ENCODE measurements around the gene ASTN2.

The ASTN2 gene

DNA sequence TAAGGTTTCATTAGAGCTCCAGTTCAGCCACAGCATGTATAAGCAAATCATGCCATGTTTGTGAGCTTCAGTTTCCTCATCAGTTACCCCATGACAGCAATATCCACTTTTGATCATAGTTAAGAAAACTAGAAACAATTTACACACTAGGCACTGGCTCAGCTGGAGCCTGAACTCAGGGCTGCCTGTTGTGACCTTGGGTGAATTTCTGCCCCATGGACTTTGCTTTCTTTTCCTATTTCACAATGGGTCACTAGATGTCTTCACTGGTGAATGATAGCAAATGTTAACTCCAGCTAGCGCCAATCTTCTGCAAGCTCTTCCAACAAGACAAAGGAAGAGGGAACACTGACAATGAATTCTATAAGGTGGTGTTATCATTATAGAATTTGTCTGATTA, 961.1 kb downstream of the ASTN2 start:
- DNase-seq (ENCODE audit: low read depth), result no peak

DNA sequence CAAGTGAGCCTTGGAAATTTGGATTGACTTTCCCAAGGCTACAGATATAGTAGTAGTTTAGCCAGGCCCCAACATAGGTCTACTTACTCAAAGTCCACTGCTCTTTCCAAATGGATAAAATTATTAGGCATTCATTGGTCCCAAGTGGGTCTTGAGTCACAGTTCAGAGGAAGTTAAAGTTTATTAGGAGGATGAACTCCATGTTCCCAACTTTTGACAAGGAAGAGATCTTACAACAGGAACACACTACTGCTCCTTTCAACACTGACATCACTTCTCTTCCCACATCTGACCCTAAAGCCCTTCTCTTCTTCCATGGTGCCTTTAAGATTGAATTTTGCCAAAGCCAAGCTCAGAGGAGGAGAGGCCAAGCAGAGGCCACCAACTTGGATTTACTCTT, 962.2 kb downstream of the ASTN2 start:
- no peak for DNase-seq (ENCODE audit: low read depth)

DNA sequence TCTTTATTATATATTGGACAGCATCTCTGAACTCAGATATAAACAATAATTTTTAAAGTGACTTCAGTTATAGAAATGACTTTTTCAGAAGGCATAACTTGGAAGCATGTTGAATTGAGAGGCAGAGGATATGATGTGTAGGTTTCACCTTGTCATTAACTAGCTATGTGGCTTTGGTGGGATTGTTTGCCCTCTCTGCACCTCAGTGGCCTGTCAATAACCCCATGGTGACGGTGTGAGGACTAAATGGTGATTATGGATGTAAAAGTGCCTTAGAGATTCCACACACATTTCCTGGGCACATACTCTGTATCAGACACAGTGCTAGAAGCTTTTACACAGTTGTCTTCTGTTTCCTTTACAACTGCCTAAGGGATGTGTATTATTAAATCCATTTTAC, 962.6 kb downstream of the ASTN2 start:
- DNase-seq (ENCODE audit: low read depth), result no peak

DNA sequence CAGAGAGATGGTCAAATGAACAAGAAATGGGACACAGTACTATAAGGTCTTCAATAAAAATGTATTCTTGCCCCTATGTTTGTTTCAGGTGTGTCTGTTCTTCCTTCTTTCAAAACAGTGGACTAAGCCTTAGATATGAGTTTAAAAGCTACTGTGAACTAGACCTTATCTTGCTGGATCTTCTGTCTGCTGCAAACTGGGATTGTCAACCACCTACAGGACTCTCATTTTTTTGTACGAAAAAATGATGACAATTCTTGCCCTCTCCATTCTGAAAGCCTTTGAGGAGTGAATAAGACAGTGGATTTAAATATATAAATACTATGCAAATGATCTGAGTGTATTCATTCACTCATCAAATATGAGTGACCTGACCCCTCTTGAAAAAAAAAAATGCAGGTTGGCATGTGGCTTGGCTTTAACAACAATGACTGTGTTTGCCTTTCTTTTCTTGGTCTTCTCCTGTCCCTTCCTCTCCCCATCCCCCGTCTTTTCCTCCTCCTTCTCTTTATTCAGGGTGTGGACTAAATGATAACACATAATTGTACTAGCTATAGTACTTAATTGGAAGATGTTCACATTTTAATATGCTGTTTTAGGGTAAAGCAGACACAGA, 963.2 kb downstream of the ASTN2 start:
- DNase-seq (ENCODE audit: low read depth), result no peak

DNA sequence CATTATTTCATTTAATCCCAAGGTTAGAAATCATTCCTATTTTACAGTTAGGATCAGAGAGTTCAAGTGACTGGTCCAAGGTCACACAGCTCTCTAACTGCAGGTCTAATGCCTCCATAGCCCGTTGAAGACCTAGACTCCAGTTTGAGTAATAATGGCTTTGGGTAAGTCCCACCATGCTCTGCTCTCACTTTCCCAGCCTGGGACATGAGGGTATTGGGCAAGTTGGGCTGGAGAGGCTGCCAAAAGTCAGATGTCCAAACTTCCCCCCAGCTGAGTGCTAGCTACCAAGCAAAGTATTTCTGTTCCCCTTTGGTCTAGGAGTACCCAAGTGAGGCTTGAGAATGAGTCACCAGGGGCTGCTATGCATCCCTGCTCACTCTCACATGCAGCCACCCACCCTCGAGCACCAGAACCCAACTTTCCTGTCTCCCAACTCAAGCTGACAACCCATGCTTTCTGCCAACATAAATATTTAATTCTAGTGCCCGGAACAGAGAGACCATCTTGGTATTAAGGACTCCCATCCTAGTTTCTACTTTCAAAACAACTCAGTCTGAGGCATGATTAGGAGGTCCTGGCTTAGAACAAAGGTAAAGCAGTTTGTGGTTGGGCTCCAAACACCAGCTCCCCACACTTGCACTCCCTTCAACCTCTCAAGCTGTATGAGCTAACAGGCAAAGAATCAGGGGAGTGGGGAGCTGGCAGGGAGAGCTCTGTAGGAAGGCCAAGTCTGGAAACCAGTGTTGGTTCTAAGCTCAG, 964.3 kb downstream of the ASTN2 start:
- DNase-seq (ENCODE audit: low read depth), result no peak

DNA sequence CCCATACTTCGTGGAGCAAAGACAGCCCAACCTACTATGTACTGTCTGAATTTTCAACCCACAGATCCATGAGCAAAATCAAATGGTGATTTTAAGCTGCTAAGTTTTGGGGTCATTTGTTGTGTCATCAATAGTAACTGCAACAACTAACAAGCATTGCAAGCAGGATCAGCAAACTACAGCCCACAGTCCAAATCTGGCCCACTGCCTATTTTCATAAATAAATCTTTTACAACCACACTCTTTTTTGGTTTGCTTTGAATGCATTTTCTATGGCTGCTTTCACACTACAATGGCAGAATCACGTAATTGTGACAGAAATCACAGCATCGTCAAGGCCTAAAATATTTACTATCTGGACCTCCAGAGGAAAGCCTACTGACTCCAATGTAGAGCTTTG, 964.9 kb downstream of the ASTN2 start:
- DNase-seq (ENCODE audit: low read depth), result no peak

DNA sequence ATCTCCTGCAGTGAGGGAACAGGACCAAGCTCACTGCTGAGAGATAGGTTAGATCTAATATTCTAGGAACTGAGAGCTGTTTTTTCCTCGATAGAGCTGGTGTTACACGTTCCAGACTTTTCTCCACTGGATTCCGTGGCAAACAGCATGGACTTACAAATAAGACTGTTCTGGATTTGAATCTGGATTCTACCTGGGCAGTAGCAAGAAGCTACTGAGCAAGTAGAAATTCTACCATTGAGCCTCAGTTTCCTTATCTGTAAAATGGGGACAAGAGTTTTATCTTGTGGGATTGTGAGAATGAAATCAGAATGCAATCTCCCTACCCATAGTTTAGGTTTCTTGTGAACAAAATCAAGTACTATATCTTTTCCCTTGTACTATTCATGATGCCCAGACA, 966.4 kb downstream of the ASTN2 start:
- DNase-seq (ENCODE audit: low read depth), result no peak

DNA sequence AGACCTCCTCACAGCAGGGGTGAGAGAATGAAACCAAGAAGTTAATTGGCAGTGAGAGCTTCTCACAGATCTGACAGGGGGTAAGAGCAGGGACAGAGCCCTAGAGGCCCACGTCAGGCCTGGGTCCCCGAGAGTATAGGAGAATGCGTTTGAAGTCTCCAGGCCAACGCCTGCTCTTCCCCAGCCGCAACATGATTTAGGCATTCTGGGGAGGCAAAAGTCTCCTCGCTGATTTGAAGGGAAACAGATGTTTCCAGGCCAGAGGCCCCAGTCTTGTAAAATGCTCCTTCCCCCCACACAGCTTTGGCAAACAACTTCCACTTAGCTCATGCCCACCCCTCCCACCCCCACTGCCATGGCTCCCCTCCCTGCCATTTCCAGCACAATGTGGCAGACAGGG, 966.9 kb downstream of the ASTN2 start:
- DNase-seq (ENCODE audit: low read depth), result no peak

DNA sequence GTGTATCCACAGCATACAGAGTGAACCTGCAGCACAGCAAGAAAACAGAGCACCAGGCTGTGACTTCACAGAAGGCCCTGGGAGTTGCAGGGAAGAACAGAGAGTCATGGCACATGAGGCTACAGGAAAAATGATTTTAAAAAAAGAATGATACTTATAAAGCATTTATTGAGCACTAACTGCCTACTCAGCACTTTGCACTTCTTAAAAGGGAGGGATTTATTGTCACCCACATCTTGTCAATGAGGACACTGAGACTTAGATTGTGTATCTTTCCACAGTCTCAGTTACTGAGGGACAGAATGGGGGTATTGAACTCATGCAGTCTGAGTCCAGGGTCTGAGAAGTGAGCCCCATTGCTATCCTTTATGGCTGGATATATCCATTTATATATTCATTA, 972.3 kb downstream of the ASTN2 start:
- DNase-seq (ENCODE audit: low read depth), result no peak

DNA sequence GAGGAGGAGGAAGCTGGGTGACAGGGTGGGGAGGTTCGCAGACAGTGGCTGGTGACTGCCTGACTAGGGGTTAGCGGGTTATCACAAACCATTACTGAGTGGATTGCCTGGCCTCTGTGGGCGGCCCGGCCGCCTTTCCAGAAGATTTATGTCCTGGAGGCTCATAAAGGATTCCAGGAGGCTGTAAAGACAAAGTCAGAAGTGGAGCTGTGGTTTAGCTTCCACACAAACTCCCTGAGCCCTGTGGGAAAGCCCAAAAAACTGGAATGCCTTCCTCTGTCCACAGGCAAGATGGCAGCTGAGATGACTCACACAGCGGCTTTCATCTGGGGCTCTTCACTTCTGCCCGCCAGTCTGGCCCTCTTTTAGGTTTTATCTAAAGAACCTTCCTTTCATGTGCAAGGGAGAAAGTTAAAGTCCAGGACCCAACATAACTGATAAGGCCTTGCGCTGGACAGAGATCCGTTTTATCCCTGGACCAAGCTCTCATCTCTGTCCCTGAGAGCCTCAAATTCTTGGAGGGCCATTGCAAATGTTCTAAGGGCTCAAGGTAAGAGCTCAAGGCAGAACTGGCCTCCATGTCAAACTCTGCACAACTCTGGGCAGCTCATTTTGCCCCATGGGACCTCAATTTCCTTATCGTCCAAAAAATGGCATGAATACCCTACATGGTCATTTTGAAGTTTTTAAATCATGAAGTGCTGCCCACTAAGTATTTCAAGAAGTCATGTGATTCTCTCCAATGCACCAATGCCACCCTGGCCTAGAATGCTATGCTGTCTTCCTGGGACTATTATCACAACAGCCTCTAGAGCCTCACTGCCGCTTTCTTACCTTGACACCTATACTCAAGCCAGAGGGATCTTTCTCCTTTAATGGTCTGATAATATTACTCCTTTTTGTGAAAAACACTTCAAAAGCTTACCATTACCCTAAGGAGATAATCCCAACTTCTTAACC, 977.2 kb downstream of the ASTN2 start:
- DNase-seq (ENCODE audit: low read depth), result no peak

DNA sequence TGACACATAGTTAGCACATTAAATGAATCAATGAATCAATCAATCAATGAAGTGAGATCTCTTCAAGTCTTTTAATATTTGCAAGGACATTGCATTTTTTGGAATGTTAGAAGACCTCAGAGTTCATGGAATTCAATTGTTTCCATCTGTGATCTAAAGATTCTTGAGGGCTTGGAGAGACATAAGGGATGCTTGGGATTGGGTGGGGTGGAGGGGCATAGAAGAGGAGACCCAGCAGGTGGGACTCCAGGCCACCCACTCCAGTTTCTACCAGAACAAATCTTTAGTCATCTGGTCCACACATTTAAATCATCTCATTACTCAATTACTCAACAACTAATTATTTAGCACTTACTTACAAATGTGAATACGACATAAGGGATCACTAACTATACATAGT, 978.7 kb downstream of the ASTN2 start:
- DNase-seq (ENCODE audit: low read depth), result no peak

DNA sequence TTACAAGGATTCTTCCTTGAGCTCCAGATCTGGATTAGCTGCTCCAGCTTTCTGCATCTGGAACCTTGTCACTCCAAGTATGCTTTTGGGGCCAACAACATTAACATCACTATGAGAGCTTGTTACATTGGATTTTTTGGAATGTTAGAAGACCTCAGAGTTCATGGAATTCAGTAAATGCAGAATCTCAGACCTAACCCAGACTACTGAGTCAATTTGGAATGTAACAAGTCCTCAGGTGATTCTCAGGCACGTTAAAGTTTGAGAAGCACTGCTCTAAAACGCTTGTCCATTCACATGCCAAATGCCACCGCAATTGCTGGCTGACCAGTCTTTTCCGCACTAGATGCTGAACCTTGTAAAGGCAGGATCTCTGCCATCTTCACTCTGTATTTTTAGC, 979.2 kb downstream of the ASTN2 start:
- DNase-seq (ENCODE audit: low read depth), result no peak

DNA sequence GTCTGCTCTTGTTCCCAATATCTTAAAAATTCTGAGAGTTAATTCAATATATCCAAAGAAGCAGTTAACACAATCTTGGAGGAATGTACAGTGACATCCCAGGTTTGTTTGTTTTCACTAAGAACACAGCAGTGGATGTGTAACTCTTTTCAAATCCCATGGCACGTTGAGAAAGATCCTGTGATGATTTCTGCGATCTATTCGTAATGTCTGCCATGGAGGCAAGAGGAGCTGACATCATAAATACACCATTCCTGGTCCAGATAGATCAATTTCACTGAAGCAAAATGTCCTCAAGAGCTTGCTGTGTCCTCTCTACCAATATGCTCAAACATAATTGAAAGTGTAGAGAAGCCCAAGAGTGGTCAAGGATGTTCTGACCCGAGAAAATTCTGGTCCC, 980.5 kb downstream of the ASTN2 start:
- no peak for DNase-seq (ENCODE audit: low read depth)

DNA sequence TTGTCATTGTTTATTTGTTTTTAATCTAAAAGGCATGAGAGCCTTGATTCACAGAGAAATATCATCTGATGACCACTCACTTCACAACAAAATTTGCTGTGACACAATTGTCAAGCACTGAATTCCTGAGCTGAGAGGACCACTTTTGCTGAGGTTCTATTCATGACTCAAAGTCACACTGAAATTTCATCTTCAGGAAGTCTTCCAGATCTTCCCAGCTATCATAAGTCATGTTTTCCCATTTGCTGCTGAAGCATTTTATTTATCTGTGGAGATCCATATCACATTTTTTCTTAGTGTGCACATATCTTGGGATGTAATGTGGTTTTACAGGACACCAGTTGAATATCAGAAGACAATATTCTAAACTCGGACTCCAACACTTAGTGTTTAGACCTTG, 982.8 kb downstream of the ASTN2 start:
- DNase-seq (ENCODE audit: low read depth), result no peak

DNA sequence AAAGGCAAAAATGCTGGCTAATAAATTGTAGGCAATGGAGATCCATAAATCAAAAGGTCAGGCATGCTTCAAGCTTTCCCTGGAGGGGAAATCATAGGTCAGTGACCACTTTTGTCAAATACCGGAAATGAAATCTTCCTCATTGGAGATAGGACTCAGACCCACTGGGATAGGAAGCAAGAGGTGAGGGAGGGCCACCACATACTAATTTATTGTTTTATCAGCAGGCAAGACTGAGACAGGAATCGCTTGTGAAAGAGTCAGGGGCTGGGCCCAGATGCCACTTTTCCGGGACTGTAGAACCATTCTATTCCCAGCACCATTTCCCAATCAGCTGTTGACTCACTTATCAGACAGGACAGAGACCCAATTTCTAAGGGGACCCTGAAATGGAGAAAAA, 984.0 kb downstream of the ASTN2 start:
- DNase-seq (ENCODE audit: low read depth), result no peak

DNA sequence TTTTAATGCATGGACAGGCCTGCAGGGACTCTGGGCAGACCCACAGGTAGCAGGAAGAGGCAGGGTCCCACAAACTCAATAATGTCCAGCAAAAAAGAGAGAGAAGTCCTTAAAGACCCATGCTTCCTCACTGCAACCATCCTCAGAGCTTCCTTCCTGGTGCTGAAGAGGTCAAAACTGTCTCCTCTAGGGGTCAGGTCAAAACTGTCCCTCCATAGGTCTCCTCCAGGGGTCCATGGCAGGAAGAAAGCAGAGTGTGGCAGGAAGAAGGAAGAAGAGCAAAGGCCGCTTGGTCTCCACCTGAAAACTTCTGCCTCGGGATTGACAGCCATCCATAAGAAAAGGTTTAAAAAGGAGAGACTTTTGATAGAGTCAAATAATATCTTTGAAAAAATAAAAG, 989.6 kb downstream of the ASTN2 start:
- DNase-seq (ENCODE audit: low read depth), result no peak

DNA sequence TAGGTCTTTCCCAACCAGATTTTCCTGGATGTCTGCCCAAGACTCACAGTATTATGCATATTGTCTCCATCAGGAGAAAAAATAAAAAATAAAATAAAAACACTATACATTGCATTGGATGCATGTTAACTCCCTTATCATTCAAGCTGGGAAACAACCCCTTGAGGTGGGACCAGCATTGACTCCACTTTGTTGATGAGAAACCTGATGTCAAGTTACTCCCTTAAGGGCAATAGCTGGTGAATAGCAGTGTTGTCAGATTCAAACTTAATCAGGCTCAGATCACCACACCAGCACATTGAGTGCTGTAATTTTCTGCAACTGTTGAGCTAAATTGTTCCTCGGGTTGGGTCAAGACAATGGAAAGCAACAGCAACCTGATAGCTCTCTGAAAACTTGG, 991.7 kb downstream of the ASTN2 start:
- no peak for DNase-seq (ENCODE audit: low read depth)

DNA sequence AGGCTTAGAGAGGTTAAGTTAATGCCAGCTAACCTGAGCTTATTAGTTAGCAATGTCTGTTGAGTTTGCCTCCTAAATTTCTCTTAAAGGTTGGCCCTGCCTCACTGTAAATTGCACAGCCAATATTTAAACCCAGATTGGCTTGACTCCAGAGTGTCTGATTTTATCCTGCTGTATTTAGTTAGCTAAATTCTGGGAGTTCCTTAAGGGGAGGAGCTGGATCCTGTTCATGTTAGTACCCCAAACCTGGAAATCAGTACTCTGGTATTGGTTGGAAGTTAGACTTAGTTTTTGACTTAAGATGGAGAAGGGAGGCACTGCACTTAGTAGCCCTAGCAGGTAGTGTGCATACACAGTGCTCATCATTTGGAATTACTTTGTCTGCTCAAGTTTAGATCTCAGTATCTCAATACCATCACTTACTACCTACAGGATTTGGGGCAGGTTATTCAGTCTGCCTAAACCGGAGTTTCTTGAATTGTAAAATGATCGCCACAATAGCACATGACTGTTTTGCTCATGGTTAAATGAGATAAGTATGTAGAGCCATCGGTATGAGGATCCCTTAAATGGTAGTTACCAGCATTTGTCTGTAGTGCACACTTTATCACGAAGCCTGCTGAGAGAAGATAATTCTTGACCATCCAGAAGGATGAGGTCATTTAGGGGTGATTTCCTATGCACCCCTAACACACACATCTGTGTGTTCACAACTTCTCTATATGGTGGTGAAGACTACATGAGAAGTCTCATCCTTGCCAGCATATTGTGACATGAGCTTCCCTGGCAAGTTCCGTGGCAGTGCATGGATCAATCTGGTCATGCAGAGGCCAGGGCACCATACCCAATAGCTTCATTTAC, 992.5 kb downstream of the ASTN2 start:
- DNase-seq (ENCODE audit: low read depth), result no peak

DNA sequence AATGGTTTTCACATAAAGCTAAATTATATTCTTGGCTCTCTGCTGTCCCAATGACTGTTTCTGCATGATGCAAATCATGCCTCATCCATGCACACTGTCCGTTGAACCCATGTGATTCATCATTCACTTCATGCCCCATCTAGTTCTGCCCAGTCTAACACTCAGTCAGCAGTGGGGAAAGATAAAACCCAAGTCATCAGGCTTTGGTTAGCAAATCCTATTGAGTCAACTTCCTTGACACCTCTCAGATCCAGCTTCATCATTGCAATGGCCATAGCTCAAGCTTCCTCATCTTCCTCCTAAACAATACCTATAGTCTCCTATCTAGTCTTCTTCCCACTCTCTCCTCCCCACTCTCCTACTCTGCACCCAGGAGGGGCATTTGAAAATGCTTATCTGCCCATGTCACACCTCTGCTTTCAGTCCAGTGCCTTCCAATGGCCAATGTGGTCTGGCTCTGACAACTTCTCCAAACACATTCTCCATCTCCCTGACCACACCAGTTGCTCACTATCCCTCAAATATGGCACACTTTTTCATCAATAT, 993.8 kb downstream of the ASTN2 start:
- no peak for DNase-seq (ENCODE audit: low read depth)

DNA sequence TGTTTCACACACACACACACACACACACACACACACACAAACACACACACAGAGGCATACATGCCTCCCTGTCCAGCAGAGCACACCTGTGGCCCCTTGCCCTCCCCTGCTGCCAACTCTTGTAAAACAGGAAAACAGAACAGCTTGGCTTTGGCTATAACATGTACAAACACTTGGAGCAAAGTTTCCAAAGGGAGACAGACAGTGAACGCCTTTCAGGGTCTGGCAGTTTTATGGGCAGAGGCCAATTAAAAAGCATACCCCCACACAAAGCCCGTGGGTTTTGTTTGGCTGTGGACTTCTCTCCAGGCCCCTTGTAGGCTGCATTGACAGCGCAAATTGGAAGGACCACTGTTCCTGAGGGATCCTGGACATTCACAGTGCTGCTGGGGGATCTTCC, 995.7 kb downstream of the ASTN2 start:
- no peak for DNase-seq (ENCODE audit: low read depth)

DNA sequence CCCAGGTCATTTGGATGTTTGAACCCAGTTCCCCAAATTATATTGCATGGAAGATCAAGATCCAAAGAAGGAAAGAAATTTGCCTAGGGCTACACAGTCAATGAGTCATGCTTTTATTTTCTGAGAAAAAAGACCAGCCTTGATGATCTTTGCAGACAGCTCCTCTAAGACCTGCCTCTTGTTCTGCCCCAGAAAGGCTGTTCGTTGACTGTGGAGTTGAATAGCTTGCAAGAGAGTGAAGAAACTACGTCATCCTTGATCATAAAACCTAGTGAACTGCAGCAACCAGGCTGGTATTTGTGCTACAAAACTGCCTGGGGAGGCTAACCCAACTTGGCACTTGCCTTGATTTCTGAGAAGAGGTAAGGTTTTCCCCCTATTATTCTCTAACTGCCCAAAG, 997.4 kb downstream of the ASTN2 start:
- DNase-seq (ENCODE audit: low read depth), result no peak

DNA sequence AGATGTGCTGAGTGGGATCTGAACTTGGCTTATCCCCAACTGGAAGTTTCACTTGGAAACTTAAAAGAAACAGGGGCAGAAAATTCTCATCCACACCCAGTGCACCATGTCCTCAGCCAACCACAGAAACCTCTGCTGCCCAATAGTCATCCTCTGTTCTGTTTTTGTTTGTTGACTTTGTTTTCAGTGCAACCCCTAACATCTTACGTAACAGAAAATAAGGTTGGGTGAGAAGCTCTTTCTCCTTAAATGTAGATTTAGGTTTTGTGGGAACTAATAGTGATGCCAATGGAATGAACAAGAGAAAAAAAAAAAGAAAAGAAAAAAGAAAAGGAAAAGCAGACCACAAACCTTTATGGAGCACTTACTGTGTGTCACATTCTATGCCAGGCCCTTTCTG, 998.4 kb downstream of the ASTN2 start:
- DNase-seq (ENCODE audit: low read depth), result no peak

Data from stimulated activated CD8-positive, alpha-beta memory T cell treated with anti-CD3 and anti-CD28 coated beads, Interleukin-12 subunit alpha, Interleukin-12 subunit beta, amount 100 ng/mL, for 4 hours (primary cell).